Endothelial cell (in vitro differentiated cells): ENCODE data around the gene KLHL40. TPM values are rescaled to one million over a fixed set of nuclear protein-coding genes. Genes with fewer than 3 reads are reported as not detected.
"Not testable (repeated sequence)": the region's sequence is repeated elsewhere in the genome, so short reads cannot be mapped to it uniquely, and the experiment has no call there.

Experiments used
- DNase-seq: peaks from one replicate; pipeline ENCODE4 v3.0.0; 2021; ENCODE audit warnings: low spot score
- H3K27ac Mint-ChIP-seq: one replicate; pipeline ENCODE4 v1.8.0; 2021; ENCODE audit warnings: mixed read lengths, inconsistent platforms; ENCODE audit not compliant: unreplicated experiment
- H3K27me3 Mint-ChIP-seq: one replicate; pipeline ENCODE4 v1.8.0; 2021; ENCODE audit warnings: mild to moderate bottlenecking, moderate library complexity, mixed read lengths, inconsistent platforms; ENCODE audit not compliant: unreplicated experiment
- H3K36me3 Mint-ChIP-seq: one replicate; pipeline ENCODE4 v1.8.0; 2021; ENCODE audit warnings: mild to moderate bottlenecking, low read depth, mixed read lengths, inconsistent platforms; ENCODE audit not compliant: unreplicated experiment
- H3K4me1 Mint-ChIP-seq: one replicate; pipeline ENCODE4 v1.8.0; 2021; ENCODE audit warnings: mild to moderate bottlenecking, mixed read lengths, inconsistent platforms; ENCODE audit not compliant: unreplicated experiment
- H3K4me3 Mint-ChIP-seq: one replicate; pipeline ENCODE4 v1.8.0; 2021; ENCODE audit warnings: mild to moderate bottlenecking, mixed read lengths, inconsistent platforms; ENCODE audit not compliant: unreplicated experiment
- H3K9me3 Mint-ChIP-seq: one replicate; pipeline ENCODE4 v1.8.0; 2021; ENCODE audit warnings: mixed read lengths, inconsistent platforms; ENCODE audit not compliant: unreplicated experiment
- total RNA-seq: library from RNA; stranded (reverse); fragmentation: NEBNext Ultra II Directional; extraction: Animal tissue kit (Norgen Biotek cat#: 25700); gene quantifications from one replicate; pipeline ENCODE4 v1.2.1, GENCODE V29; 2021; ENCODE audit not compliant: unreplicated experiment
- TF ChIP-seq, protein P1 (sequence below): fragments of 200-600 bp; sonication (generic); IDR thresholded peaks from one replicate; pipeline ENCODE4 v1.5.0; 2021; ENCODE audit warnings: antibody characterized with exemption; ENCODE audit not compliant: unreplicated experiment

Gene KLHL40
- total RNA-seq, 1 donor from 2014 or later, result not detected

DNA sequence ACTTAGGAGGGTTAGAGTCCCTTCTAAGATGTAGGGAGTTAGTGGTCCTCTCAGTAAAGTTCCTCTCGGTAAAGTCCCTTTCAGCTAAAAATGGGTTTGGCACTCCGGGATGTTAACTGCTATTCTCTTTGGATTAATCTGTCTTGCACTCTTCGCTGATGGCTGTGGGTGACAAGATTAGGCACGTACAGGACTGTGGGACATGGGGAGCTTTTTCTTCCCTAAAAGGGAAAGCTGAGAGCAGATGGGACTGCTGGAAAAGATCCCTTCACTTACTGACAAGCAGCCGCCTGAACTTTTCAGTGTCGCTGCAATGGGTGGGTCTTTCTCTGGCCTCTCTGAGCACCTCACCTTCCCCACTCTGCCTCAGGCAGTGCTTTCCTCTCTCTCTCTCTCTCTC, 33.7 kb downstream of the KLHL40 start:
- DNase-seq, result no peak
- H3K4me1 Mint-ChIP-seq, result no peaks in the 10 kb centered on the region

DNA sequence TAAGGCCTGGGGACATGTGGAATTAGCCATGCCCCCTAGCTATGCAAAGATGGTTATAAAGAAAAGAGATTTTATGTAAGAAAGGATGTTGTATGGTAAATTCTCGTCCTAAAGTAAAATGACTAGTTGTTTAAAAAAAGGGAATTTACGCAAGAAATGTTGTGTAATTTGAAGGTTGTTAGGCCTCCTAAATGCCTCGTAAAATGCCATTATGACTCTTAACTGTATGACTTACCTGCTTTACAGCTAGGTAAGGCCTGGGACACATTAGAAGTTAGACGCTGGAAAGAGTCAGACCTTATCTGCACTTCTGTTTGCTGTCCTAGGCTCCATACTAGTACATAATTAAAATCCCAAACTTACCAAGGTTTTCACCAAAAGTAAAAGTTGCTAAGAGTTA, 34.8 kb downstream of the KLHL40 start:
- H3K27ac Mint-ChIP-seq, result no peak overlapping the region
- no peaks in the 10 kb centered on the region for H3K9me3 Mint-ChIP-seq
- H3K4me3 Mint-ChIP-seq, result no peak overlapping the region
- H3K4me1 Mint-ChIP-seq, result no peaks in the 10 kb centered on the region
- no peaks in the 10 kb centered on the region for H3K36me3 Mint-ChIP-seq
- no peak for DNase-seq
- H3K27me3 Mint-ChIP-seq, result no peaks in the 10 kb centered on the region
- TF ChIP-seq, protein P1, sequence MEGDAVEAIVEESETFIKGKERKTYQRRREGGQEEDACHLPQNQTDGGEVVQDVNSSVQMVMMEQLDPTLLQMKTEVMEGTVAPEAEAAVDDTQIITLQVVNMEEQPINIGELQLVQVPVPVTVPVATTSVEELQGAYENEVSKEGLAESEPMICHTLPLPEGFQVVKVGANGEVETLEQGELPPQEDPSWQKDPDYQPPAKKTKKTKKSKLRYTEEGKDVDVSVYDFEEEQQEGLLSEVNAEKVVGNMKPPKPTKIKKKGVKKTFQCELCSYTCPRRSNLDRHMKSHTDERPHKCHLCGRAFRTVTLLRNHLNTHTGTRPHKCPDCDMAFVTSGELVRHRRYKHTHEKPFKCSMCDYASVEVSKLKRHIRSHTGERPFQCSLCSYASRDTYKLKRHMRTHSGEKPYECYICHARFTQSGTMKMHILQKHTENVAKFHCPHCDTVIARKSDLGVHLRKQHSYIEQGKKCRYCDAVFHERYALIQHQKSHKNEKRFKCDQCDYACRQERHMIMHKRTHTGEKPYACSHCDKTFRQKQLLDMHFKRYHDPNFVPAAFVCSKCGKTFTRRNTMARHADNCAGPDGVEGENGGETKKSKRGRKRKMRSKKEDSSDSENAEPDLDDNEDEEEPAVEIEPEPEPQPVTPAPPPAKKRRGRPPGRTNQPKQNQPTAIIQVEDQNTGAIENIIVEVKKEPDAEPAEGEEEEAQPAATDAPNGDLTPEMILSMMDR, result no peak

More for the DNA sequence above, 33.7 kb downstream of the KLHL40 start:
- Mint-ChIP-seq H3K36me3 (no peaks in the 10 kb centered on the region), H3K27ac (no peak overlapping the region), H3K9me3 (no peaks in the 10 kb centered on the region), H3K4me3 (no peak overlapping the region), H3K27me3 (no peaks in the 10 kb centered on the region)
- TF ChIP-seq, protein P1, result no peak

DNA sequence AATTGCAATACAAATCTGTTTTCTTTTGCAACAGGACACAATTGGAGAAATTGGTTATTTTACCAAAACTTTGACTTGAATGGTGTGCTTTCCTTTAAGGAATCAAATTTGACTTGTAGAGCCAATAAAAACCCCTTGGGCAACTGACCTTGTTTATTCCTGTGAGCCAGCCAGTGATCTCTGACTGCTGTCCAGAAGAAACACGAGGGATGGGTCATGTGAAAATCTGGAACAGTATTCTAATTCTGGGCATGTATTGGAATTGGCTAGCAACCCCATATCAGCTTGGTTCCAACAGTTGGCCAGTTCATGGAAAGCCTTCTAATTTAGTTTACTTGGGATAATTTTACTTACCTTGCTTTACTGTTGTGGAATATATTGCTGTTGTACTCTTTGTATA, 36.4 kb downstream of the KLHL40 start:
- Mint-ChIP-seq H3K4me1 (no peaks in the 10 kb centered on the region), H3K36me3 (no peaks in the 10 kb centered on the region), H3K4me3 (no peak overlapping the region), H3K27me3 (no peaks in the 10 kb centered on the region), H3K27ac (no peak overlapping the region), H3K9me3 (no peaks in the 10 kb centered on the region)
- no peak for DNase-seq
- TF ChIP-seq, protein P1, result no peak

DNA sequence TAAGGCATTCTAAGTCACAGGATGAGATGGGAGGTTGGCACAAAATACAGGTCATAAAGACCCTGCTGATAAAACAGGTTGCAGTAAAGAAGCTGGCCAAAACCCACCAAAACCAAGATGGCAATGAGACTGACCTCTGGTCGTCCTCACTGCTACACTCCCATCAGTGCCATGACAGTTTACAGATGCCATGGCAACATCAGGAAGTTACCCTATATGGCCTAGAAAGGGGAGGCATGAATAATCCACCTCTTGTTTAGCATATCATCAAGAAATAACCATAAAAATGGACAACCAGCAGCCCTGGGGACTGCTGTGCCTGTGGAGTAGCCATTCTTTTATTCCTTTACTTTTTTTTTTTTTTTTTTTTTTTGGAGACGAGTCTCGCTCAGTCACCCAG, 37.1 kb downstream of the KLHL40 start:
- H3K4me3 Mint-ChIP-seq, DNase-seq, H3K4me1 Mint-ChIP-seq, H3K27ac Mint-ChIP-seq, H3K36me3 Mint-ChIP-seq, H3K9me3 Mint-ChIP-seq, H3K27me3 Mint-ChIP-seq: not testable (repeated sequence)

DNA sequence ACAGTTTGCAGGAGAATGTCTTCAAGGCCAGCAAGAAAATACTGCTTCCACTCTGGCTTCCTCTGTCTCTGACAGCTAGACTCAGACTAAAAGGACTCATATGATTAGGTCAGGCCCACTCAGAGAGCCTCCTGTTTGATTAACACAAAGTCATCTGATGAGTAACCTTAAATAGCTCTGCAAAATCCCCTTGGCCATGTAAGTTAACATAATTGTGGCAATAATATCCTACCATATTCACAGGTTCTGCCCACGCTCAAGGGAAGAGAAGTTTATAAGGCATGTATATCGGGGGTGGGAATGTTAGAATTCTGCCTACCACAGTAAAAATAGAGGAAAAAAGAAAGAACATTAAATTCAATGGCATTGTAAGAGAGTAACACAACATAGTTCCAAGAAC, 37.9 kb downstream of the KLHL40 start:
- TF ChIP-seq, protein P1, result no peak
- H3K4me1 Mint-ChIP-seq, result no peaks in the 10 kb centered on the region
- H3K36me3 Mint-ChIP-seq, result no peaks in the 10 kb centered on the region
- H3K27me3 Mint-ChIP-seq, result no peaks in the 10 kb centered on the region
- H3K4me3 Mint-ChIP-seq, result no peak overlapping the region
- no peaks in the 10 kb centered on the region for H3K9me3 Mint-ChIP-seq
- no peak overlapping the region for H3K27ac Mint-ChIP-seq
- DNase-seq, result peak; percentile 1

DNA sequence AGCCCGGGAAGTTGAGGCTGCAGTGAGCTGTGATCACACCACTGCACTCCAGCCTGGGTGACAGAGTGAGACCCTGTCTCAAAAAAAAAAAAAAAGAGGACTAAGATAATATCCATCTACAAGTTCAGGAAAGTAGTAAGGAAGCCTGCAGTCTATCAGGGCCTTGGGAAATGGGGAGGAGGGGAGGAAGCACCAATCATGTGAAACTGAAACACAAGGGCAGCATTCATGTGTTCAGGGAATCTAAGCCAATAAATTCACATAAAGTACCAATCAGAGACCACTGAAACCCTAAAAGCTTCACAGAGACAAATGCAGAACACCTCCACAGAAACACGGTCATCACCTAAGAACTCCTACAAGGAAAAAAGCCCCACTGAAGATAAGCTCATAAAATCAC, 40.1 kb downstream of the KLHL40 start:
- DNase-seq, result no peak
- TF ChIP-seq, protein P1, result no peak
- H3K4me3 Mint-ChIP-seq, result no peak overlapping the region
- no peaks in the 10 kb centered on the region for H3K4me1 Mint-ChIP-seq
- H3K9me3 Mint-ChIP-seq, result no peaks in the 10 kb centered on the region
- no peak overlapping the region for H3K27ac Mint-ChIP-seq
- H3K27me3 Mint-ChIP-seq, result peaks cover 2% of the 10 kb centered on the region
- H3K36me3 Mint-ChIP-seq, result no peaks in the 10 kb centered on the region
